Measurements from ENCODE around the gene TRAPPC14. TPM values are rescaled to one million over a fixed set of nuclear protein-coding genes. Genes with fewer than 3 reads are reported as not detected.
A peak's percentile ranks its signal among the peaks of the same experiment; 100 is the strongest.
"Not testable (repeated sequence)": the region's sequence is repeated elsewhere in the genome, so short reads cannot be mapped to it uniquely, and the experiment has no call there.

The TRAPPC14 gene
- total and polyA plus RNA-seq, 3 donors from 2014 or later, result 57.5 to 78.7 (median 71.8) TPM

- H3K27ac ChIP-seq, result peak overlapping the region; percentile 62 to 75
- H3K4me3 ChIP-seq, result peak overlapping the region; percentile 40 to 86
- intact Hi-C loops (cut with DNase I; ENCODE audit: low total_unique reads), result no loop called here
- DNase-seq, result no peak
- H3K9me3 ChIP-seq, result no peaks in the 10 kb centered on the region
- TF ChIP-seq, protein P1, sequence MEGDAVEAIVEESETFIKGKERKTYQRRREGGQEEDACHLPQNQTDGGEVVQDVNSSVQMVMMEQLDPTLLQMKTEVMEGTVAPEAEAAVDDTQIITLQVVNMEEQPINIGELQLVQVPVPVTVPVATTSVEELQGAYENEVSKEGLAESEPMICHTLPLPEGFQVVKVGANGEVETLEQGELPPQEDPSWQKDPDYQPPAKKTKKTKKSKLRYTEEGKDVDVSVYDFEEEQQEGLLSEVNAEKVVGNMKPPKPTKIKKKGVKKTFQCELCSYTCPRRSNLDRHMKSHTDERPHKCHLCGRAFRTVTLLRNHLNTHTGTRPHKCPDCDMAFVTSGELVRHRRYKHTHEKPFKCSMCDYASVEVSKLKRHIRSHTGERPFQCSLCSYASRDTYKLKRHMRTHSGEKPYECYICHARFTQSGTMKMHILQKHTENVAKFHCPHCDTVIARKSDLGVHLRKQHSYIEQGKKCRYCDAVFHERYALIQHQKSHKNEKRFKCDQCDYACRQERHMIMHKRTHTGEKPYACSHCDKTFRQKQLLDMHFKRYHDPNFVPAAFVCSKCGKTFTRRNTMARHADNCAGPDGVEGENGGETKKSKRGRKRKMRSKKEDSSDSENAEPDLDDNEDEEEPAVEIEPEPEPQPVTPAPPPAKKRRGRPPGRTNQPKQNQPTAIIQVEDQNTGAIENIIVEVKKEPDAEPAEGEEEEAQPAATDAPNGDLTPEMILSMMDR (IDR thresholded peaks at IDR 0.05), result no peak
- TF ChIP-seq POLR2A (IDR thresholded peaks at IDR 0.05), result no peak
- H3K36me3 ChIP-seq (ENCODE audit: low read depth, missing control alignments), result no peaks in the 10 kb centered on the region
- WGBS, 2 donors, result 5 to 7% methylated on average over 14 of the region's 14 CpGs
- no peaks in the 10 kb centered on the region for H3K27me3 ChIP-seq
- H3K4me1 ChIP-seq, result peaks cover 6% of the 10 kb centered on the region
Observed at GRCh38 chr7:100148225-100148558, 10.3 kb downstream of the TRAPPC14 start.

DNA sequence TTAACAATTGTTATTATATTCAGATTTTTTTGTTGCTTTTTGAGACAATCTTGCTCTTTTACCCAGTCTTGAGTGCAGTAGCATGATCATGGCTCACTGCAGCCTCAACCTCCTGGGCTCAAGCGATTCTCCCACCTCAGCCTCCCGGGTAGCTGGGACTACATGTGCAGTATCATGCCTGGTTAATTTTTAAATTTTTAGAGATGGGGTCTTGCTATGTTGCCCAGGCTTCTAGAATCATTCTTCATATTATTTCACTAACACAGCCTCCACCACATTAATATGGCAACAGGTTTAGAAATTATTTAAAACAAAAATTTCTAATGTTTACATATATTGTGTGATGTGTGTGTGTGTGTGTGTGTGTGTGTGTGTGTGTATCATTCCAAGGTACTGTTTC is 11.2 kb downstream of the TRAPPC14 start:
- Histone ChIP-seq H3K4me1 (peaks cover 6% of the 10 kb centered on the region), H3K4me3 (no peak overlapping the region), H3K36me3 (ENCODE audit: low read depth, missing control alignments) (no peaks in the 10 kb centered on the region), H3K27me3 (no peaks in the 10 kb centered on the region), H3K9me3 (no peaks in the 10 kb centered on the region), H3K27ac (no peak overlapping the region)
- WGBS, 2 donors, result 84 to 93% methylated on average over 2 of the region's 2 CpGs
- TF ChIP-seq, protein P1 (IDR thresholded peaks at IDR 0.05), result no peak
- no peak for TF ChIP-seq POLR2A (IDR thresholded peaks at IDR 0.05)
- intact Hi-C loops (cut with DNase I; ENCODE audit: low total_unique reads), result no loop called here
- DNase-seq, result no peak

GRCh38 chr7:100146350-100146749 is 12.2 kb downstream of the TRAPPC14 start:
- H3K27ac ChIP-seq; DNase-seq; H3K9me3 ChIP-seq; intact Hi-C loops (cut with DNase I; ENCODE audit: low total_unique reads); H3K36me3 ChIP-seq (ENCODE audit: low read depth, missing control alignments); H3K27me3 ChIP-seq; H3K4me3 ChIP-seq; H3K4me1 ChIP-seq: not testable (repeated sequence)
- 83 to 96% methylated on average over 4 of the region's 4 CpGs for WGBS, 2 donors

DNA sequence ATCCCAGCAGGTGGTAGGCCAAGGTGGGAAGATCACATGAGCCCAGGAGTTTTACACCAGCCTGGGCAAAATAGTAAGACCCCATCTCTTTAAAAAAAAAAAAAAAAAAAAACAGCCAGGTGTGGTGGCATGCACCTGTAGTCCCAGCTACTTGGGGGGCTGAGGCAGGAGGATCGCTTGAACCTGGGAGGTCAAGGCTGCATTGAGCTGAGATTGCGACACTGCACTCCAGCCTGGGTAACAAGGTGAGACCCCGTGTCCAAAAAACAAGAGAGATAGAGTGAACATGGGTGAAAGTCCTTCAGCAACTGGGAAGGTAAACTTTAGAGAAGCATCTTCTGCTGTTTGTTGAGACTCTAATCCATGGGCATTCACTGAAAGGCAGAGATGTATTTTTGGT is 16.1 kb downstream of the TRAPPC14 start:
- no peaks in the 10 kb centered on the region for H3K9me3 ChIP-seq
- H3K27ac ChIP-seq, result no peak overlapping the region
- no peaks in the 10 kb centered on the region for H3K27me3 ChIP-seq
- no peak for TF ChIP-seq POLR2A (IDR thresholded peaks at IDR 0.05)
- TF ChIP-seq, protein P1 (IDR thresholded peaks at IDR 0.05), result no peak
- WGBS, 2 donors, result 88 to 91% methylated on average over 3 of the region's 3 CpGs
- no peak for DNase-seq
- H3K4me3 ChIP-seq, result no peak overlapping the region
- H3K36me3 ChIP-seq (ENCODE audit: low read depth, missing control alignments), result no peaks in the 10 kb centered on the region
- intact Hi-C loops (cut with DNase I; ENCODE audit: low total_unique reads), result no loop called here
- H3K4me1 ChIP-seq, result no peaks in the 10 kb centered on the region

- Histone ChIP-seq H3K27me3 (no peaks in the 10 kb centered on the region), H3K36me3 (ENCODE audit: low read depth, missing control alignments) (no peaks in the 10 kb centered on the region), H3K27ac (no peak overlapping the region), H3K4me3 (no peak overlapping the region), H3K9me3 (no peaks in the 10 kb centered on the region), H3K4me1 (no peaks in the 10 kb centered on the region)
- no peak for TF ChIP-seq POLR2A (IDR thresholded peaks at IDR 0.05)
- TF ChIP-seq, protein P1 (IDR thresholded peaks at IDR 0.05), result no peak
- intact Hi-C loops (cut with DNase I; ENCODE audit: low total_unique reads), result no loop called here
- DNase-seq, result no peak
- WGBS, 2 donors, result 82 to 85% methylated on average over 3 of the region's 3 CpGs
Observed at GRCh38 chr7:100141555-100141949, 17.0 kb downstream of the TRAPPC14 start.
